NCI-H774 (cell line): Measurements from ENCODE around the gene LIPM.

Source experiments
- DNase-seq: peaks from one replicate; lab custom pipeline; 2025; lab: John Stamatoyannopoulos, UW

LIPM gene

GRCh38 chr10:88802523-88803285, at the start of gene LIPM:
Gene LIPM, plus strand, starts transcription at chr10:88802730. Its CDS starts 167 bp downstream, at chr10:88802897.
- DNase-seq: no peak

GRCh38 chr10:88754287-88754686, 48.2 kb upstream of the LIPM start:
- DNase-seq: no peak

- no peak for DNase-seq
Measured at GRCh38 chr10:88755753-88756152, 46.8 kb upstream of the LIPM start.

GRCh38 chr10:88756660-88757059, 45.9 kb upstream of the LIPM start:
- DNase-seq: no peak

- DNase-seq: no peak
Measured at GRCh38 chr10:88759366-88760101, 43.0 kb upstream of the LIPM start, which contains the start of gene LIPN. Gene LIPN, plus strand, starts transcription at chr10:88760020. Its CDS starts 1,386 bp downstream, at chr10:88761406.

- no peak for DNase-seq
Measured at GRCh38 chr10:88762906-88763305, 39.6 kb upstream of the LIPM start.

GRCh38 chr10:88763441-88763840, 39.1 kb upstream of the LIPM start:
- no peak for DNase-seq

- DNase-seq: no peak
Measured at GRCh38 chr10:88764110-88764509, 38.4 kb upstream of the LIPM start.

- no peak for DNase-seq
Measured at GRCh38 chr10:88765816-88766215, 36.7 kb upstream of the LIPM start.

- no peak for DNase-seq
Measured at GRCh38 chr10:88769384-88769783, 33.1 kb upstream of the LIPM start.

GRCh38 chr10:88781206-88781605, 21.3 kb upstream of the LIPM start:
- no peak for DNase-seq

- DNase-seq: no peak
Measured at GRCh38 chr10:88782222-88782621, 20.3 kb upstream of the LIPM start.

- no peak for DNase-seq
Measured at GRCh38 chr10:88783724-88784123, 18.8 kb upstream of the LIPM start.

- no peak for DNase-seq
Measured at GRCh38 chr10:88786032-88786770, 16.3 kb upstream of the LIPM start.

- no peak for DNase-seq
Measured at GRCh38 chr10:88787463-88787862, 15.1 kb upstream of the LIPM start.

GRCh38 chr10:88788924-88789323, 13.6 kb upstream of the LIPM start:
- DNase-seq: no peak

GRCh38 chr10:88791924-88792323, 10.6 kb upstream of the LIPM start:
- no peak for DNase-seq

GRCh38 chr10:88792661-88793060, 9.9 kb upstream of the LIPM start:
- DNase-seq: no peak

GRCh38 chr10:88793712-88794299, 8.7 kb upstream of the LIPM start:
- no peak for DNase-seq

- no peak for DNase-seq
Measured at GRCh38 chr10:88794731-88795130, 7.8 kb upstream of the LIPM start.

- no peak for DNase-seq
Measured at GRCh38 chr10:88800152-88801125, 2.1 kb upstream of the LIPM start.
